Right renal pelvis (tissue), 4 donors: ENCODE measurements around the gene ARCN1. TPM values are rescaled to one million over a fixed set of nuclear protein-coding genes. Genes with fewer than 3 reads are reported as not detected.

Experiments used
- polyA plus RNA-seq, 4 donors: library from polyadenylated mRNA; unstranded; fragments of 120-200 nt; gene quantifications; one replicate each; pipeline ENCODE4 v1.2.1, GENCODE V29; 2013; ENCODE audit not compliant: insufficient read length in 4 of 4

ARCN1 gene
- polyA plus RNA-seq, 4 donors, result 179 to 199 (median 199) TPM

Other genes with a start within 250 kb of the ARCN1 start
- under 1 TPM; 0.24 to 0.95 (median 0.44) TPM for gene CD3D, start 229.7 kb upstream of the ARCN1 start, polyA plus RNA-seq
- gene CD3G, start 228.1 kb upstream of the ARCN1 start, polyA plus RNA-seq, result under 1 TPM; 0.15 to 0.47 (median 0.19) TPM
- 10 to 100 TPM; 35.7 to 43.2 (median 41.0) TPM for gene UBE4A, start 212.8 kb upstream of the ARCN1 start, polyA plus RNA-seq
- gene ATP5MG, start 170.8 kb upstream of the ARCN1 start, polyA plus RNA-seq, result 100 to 1,000 TPM; 398 to 470 (median 428) TPM
- gene KMT2A, start 135.9 kb upstream of the ARCN1 start, polyA plus RNA-seq, result 10 to 100 TPM; 34.4 to 41.7 (median 40.2) TPM
- gene TTC36, start 44.9 kb upstream of the ARCN1 start, polyA plus RNA-seq, result 1 to 10 TPM in 2 of 4 donors, under 1 TPM in 2; 0.55 to 2.5 (median 1.2) TPM
- 10 to 100 TPM; 26.0 to 31.3 (median 29.2) TPM for gene TMEM25, start 41.2 kb upstream of the ARCN1 start, polyA plus RNA-seq
- 10 to 100 TPM; 36.4 to 44.5 (median 44.0) TPM for gene IFT46, start 6.5 kb upstream of the ARCN1 start, polyA plus RNA-seq
- 100 to 1,000 TPM; 117 to 146 (median 122) TPM for gene PHLDB1, start 35.2 kb downstream of the ARCN1 start, polyA plus RNA-seq
- gene TREH, start 107.2 kb downstream of the ARCN1 start, polyA plus RNA-seq, result 1 to 10 TPM in 1 of 4 donors, under 1 TPM in 3; 0.41 to 1.4 (median 0.91) TPM
- 100 to 1,000 TPM; 104 to 142 (median 133) TPM for gene DDX6, start 218.8 kb downstream of the ARCN1 start, polyA plus RNA-seq